Bronchial epithelial cell (primary cell): ENCODE results near the gene PREX1. TPM values are rescaled to one million over a fixed set of nuclear protein-coding genes. Genes with fewer than 3 reads are reported as not detected.

Experiments
- DNase-seq: peaks from one replicate; pipeline ENCODE4 v3.0.0-alpha.2; 2010; ENCODE audit warnings: low read depth
- FAIRE-seq: peaks from 2 replicates; lab custom pipeline; 2011; peaks lifted over from hg19 to GRCh38; lab: Jason Lieb, UNC
- H3K27me3 ChIP-seq: 2 replicates; pipeline ENCODE4 v1.5.1; 2011; ENCODE audit warnings: low read length; ENCODE audit not compliant: control insufficient read depth, insufficient read depth
- H3K36me3 ChIP-seq: 2 replicates; pipeline ENCODE4 v1.5.1; 2011; ENCODE audit warnings: low read length; ENCODE audit not compliant: control insufficient read depth, insufficient read depth
- H3K4me3 ChIP-seq: 2 replicates; pipeline ENCODE4 v1.5.1; 2011; ENCODE audit warnings: mild to moderate bottlenecking, low read depth, low read length, control low read depth
- total RNA-seq: library from RNA; depleted of rRNA; stranded (reverse); fragments of >200 nt; gene quantifications from 2 replicates; pipeline ENCODE4 v1.2.1, GENCODE V29; 2014
- TF ChIP-seq, protein P1 (sequence below): IDR thresholded peaks from 2 replicates; pipeline ENCODE4 v1.5.1; 2011; ENCODE audit warnings: mild to moderate bottlenecking, moderate library complexity, low read length, control low read depth, inconsistent platforms; ENCODE audit not compliant: insufficient read depth, severe bottlenecking

Gene PREX1
- total RNA-seq, 1 donor from 2014 or later: under 0.01 TPM

DNA sequence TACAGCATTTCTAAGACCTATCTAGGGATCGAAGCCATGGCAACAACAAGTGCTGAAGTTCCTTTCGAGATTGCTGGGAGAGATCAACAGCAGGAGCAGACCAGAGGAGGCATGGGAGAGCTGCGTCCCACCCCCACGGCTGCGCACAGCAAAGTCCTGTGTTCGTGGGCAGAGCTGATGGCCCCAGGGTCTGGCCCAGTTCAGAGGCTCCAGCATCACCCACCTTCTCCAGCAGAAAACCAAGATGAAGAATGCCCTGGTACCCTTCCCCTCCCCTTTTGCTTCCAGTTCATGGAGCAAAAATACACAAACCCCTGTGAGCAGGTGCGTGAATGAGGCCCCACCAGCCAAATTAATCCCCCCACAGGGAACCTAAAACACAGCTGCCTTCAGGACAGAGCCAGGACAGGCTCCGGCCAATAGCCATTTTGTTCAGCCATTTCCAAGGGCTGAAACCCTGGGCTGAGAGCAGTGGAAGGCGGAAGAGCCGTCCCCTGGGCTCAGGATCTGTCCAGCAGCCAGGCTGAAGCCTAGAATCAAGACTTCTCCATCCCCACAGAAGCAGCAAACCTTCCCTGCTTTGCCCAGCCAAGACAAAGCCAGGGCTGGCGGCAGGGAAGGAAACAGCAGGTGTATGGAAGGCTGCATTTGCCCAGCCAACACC lies 102.8 kb downstream of the PREX1 start:
- no peak overlapping the region for H3K4me3 ChIP-seq

DNA sequence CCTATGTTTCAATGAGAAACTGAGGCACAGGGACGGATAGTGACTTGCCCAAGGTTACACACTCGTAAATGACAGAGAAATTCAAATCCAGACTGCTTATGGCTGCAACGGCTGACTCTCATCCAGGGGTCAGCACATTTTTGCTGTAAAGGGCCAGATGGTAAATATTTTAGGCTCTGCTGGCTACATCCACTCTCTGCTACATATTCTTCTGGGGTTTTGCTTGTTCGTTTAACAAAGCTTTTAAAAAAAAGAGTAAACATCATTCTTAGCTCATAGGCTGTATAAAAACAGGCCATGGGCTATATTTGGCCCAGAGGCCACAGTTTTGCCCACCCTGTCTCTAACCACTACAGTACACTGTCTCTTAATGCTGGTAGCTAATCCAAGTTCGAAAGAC lies 103.4 kb downstream of the PREX1 start:
- TF ChIP-seq, protein P1, sequence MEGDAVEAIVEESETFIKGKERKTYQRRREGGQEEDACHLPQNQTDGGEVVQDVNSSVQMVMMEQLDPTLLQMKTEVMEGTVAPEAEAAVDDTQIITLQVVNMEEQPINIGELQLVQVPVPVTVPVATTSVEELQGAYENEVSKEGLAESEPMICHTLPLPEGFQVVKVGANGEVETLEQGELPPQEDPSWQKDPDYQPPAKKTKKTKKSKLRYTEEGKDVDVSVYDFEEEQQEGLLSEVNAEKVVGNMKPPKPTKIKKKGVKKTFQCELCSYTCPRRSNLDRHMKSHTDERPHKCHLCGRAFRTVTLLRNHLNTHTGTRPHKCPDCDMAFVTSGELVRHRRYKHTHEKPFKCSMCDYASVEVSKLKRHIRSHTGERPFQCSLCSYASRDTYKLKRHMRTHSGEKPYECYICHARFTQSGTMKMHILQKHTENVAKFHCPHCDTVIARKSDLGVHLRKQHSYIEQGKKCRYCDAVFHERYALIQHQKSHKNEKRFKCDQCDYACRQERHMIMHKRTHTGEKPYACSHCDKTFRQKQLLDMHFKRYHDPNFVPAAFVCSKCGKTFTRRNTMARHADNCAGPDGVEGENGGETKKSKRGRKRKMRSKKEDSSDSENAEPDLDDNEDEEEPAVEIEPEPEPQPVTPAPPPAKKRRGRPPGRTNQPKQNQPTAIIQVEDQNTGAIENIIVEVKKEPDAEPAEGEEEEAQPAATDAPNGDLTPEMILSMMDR: no peak
- DNase-seq: no peak
- Histone ChIP-seq H3K36me3 (no peaks in the 10 kb centered on the region), H3K4me3 (no peak overlapping the region), H3K27me3 (peaks cover 3% of the 10 kb centered on the region)
- no peak for FAIRE-seq

More for the DNA sequence above, 102.8 kb downstream of the PREX1 start:
- H3K36me3 ChIP-seq: no peaks in the 10 kb centered on the region
- H3K27me3 ChIP-seq: peaks cover 3% of the 10 kb centered on the region
- DNase-seq: no peak
- no peak for FAIRE-seq
- TF ChIP-seq, protein P1: no peak

DNA sequence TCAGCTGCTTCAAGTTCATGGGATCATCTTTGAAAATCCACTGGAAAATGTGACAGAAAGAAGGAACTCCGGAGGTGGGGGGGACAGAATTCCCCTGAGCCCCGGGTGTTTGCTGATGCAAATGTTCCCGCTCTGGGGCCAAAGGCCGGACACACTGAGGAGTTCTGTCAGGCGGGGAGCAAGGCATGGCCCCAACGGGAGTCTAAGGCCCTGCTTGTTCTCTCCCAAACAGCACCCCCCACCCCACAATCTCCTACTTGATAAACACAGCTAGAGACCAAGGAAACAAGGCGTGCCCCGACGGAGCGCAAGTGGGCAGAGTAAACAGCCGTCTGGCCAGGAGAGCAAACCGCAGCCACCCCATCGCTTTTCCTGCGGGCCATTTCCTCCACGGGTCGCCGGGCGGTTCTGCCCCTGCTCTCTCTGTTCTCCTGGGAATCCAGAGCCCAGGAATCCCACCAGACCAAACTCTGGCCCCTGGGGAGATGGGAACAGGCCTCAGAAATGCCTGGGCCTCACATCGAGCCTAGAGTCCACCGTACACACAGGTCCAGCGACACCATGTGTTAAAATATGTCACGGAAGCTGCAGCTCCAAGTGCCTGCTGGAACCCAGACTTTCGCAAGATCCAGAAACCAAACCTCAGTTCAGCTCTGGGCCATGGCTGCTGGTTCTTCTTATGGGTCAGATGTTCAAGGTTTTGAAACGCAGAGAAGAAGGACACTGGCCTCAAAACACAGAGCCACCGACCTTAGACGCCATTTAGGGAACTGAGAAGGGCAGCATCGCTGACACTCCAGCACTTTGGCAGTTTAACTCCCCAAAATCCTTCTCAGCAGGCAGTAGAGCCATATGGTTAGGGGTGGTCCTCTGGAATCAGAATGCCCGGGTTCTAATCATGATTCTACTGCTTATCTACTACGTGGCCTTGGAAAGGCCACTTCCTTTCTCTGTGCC lies 104.2 kb downstream of the PREX1 start:
- TF ChIP-seq, protein P1: no peak
- no peak overlapping the region for H3K4me3 ChIP-seq
- H3K36me3 ChIP-seq: no peaks in the 10 kb centered on the region
- no peak for DNase-seq
- peaks cover 3% of the 10 kb centered on the region for H3K27me3 ChIP-seq
- FAIRE-seq: no peak

DNA sequence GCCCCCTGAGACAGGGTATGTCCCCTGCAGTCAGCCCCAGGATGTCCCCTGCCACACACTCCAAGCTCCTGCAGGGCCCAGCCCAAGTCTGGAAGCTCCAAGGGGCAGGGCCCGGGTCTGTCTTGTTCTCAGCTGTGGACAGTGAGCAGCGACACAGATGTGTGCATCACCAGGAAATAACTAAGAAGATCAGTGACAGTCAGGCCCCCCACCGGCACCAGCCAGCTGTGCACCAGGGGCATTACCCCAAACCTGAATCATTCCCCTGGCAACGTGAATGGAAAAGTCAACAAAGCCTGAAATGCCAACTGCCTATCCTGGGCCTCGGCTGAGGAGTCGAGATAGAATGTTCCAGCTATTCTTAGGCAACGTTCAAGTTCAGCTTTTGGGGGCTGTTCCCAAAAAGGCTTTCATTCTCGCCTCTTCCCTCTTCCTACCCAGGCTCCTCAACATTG lies 105.0 kb downstream of the PREX1 start:
- H3K4me3 ChIP-seq: no peak overlapping the region
- FAIRE-seq (no peak), DNase-seq (no peak)
- H3K36me3 ChIP-seq: no peaks in the 10 kb centered on the region
- TF ChIP-seq, protein P1: no peak
- peaks cover 3% of the 10 kb centered on the region for H3K27me3 ChIP-seq

DNA sequence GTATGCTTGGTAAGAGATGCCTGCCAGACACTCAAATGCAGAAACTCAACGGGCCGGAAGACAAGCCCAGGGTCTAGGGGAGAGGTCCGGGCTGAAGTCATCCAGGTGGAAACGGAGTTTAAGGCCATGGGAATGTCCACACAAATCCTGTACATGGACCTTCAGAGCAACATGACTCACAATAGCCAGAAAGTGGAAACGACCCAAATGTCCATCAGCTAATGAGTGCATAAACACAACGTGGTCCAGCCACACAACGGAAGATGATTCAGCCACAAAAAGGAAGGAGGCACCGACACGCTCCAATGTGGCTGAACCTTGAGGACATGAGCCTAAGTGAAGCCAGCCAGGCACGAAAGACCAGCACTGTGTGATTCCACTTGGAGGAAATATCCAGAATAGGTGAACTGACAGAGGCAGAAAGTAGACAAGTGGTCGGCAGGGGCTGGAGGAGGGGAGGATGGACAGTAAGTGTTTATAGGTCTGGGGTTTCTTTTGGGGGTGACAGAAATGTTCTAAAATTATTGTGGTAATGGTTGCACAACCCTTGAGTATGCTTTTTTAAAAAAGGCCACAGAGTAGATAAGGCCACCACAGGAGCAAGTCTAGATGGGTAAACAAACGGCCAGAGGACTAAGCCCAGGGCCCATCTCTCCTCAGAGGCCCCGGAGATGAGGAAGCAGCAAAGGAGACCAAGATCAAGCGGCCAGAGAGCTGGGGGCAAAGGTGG lies 105.6 kb downstream of the PREX1 start:
- DNase-seq (no peak), FAIRE-seq (no peak)
- Histone ChIP-seq H3K27me3 (peaks cover 3% of the 10 kb centered on the region), H3K4me3 (no peak overlapping the region), H3K36me3 (no peaks in the 10 kb centered on the region)
- TF ChIP-seq, protein P1: no peak
